GM21447 (cell line): ENCODE results near the gene TRMT13.
"Not testable (repeated sequence)": the region's sequence is repeated elsewhere in the genome, so short reads cannot be mapped to it uniquely, and the experiment has no call there.

Experiments used
- ATAC-seq: cut with Tn5 transposase; IDR thresholded peaks from one replicate; pipeline ENCODE4 v1.9.1; 2021; ENCODE audit not compliant: unreplicated experiment

TRMT13 gene

DNA sequence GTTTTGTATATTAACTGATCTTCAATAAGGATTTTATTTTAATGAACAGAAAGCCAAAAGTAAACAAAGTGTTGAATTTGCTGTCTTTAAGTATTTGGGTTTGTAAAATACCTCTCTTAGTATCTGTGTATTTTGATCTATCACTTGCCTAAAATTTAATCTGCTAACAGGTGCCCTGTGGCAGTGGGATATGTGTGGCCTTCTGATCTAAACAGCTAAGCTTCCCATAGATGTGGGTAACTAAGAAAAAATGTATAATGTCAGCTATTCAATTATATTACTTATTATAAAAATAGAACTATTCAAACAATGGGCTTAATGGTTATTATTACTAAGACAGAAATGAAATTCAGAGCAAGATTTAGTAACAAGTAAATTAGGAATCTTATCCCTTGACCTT, 29.9 kb downstream of the TRMT13 start:
- no peak for ATAC-seq

DNA sequence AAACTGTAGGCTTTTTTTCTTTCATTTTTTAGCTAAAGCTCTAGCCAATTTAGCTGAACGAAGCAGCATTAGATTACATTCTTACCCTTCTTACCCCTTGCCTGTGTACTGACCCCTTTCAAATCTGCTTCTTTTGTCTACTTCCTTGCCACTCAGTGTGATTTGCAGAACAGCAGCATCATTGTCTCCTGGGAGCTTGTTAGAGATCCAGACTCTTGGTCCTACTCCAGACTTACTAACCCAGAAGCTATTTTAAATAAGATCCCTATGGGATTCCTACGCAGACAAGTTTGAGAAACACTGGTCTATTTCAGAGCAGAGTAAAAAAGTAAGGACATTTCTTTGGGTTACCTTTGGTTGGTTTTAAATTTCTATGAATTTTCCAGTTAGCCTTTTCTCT, 31.3 kb downstream of the TRMT13 start:
- ATAC-seq = no peak

DNA sequence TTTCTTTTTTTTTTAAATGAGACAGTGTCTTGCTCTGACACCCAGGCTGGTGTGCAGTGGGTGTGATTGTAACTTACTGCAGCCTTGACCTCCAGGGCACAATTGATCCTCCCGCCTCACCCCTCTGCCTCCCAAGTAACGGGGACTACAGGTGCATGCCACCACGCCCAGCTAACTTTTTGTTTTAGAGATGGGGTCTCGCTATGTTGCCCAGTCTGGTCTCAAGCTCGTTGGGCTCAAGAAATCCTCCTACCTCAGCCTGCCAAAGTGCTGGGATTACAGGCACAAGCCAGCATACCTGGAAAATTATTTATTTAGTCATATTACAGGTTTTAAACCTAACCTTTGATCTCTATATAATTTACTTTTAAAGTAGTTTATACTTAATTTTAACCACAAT, 31.7 kb downstream of the TRMT13 start:
- ATAC-seq = no peak

DNA sequence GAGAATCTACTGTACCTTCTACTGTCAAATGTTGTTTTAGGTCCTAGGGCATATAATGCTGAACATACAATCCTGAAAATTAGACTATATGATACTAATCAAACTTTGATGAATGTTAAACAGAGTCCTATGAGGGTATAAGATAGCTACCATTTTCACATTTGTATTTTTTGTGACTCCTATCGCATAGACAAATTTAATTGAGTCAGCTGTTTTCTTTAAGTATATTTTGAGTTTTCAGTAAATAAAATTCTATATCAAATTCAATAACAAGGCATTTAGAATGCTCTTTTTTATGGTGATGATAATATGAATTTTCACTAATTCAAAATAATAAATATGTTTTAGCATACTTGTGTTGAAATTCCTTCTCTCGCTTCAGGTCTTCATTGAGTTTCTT, 35.1 kb downstream of the TRMT13 start:
- ATAC-seq = no peak

DNA sequence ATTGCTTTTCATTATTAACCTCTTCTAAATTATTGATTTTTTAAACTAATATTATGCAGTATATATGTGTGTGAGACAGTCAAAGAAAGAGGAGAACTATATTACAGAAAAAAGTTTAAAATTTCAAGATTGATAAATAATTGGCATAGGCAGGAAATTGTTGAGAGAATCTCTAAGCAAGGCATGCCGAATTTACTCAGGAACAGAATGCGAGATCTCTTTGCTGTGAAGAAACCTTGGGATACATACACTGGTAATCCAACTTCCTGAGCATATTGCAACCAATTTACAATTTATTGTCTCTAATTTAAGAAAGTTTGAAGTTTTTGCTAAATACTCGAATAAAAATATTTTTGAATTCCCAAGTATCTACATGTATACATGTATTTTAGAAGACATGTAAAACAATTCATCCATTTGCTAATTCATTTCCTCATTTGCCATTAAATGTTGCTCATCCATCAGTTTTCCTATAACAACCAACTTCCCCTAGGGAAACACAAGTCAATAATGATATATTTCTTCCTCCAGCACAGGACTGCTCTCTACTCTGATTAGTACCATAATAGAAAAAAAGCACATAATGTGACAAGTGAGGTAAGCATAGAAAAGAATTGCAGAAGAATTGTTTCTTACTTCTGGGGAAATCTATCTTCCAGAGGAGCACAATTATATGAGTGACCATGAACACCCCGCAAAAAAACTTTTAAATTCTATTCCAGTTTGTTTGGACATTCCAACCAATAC, 44.5 kb downstream of the TRMT13 start:
- ATAC-seq = no peak

DNA sequence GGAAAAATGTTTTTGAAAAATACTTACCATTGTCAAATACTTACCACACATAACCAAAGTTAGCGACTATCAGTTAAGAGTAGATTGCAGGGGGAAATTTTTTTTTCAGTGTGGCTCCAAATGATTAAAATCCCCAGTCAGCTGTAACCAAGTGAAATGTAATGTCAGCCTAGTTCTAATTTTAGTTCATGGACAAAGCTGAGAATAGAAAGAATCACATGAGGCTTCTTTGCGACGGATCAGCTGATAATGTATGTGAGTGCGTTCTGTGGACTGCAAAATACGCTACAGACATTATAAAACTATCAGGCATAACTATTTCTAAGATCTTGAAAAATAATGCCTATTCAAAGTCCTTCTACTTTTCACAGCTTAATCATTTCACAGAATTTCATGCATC, 45.1 kb downstream of the TRMT13 start, which contains the start of gene LRRC39:
Gene LRRC39 (minus strand): TSS at position 166 of the 400 bp plus-strand sequence. CDS start 9,740 bp downstream, outside the sequence.
- ATAC-seq = no peak

DNA sequence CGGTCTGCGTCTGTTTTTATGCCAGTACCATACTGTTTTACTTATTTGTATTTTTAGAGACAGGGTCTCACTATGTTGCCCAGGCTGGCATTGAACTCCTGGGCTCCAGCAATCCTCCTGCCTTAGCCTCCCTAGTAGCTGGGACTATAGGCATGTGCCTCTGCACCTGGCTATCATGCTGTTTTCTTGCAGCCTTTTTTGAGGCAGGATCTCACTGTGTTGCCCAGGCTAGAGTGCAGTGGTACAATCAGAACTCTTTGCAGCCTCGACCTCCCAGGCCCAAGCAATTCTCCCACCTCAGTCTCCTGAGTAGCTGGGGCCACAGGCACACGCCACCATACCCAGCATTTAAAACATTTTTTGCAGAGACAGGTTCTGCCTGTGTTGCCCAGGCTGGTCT, 50.4 kb downstream of the TRMT13 start:
- no peak for ATAC-seq

DNA sequence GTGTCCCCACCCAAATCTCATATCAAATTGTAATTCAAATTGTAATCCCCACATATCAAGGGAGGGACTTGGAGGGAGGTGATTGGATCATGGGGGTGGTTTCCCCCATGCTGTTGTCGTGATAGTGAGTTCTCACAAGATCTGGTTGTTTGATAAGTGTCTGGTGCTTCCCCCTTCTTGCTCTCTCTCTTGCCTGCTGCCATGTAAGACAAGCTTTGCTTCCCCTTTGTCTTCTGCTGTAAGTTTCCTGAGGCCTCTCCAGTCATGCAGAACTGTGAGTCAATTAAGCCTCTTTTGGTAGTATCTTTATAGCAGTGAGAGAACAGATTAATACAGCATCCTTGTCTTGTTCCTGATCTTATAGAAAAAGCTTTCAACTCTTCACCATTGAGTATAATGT, 51.6 kb downstream of the TRMT13 start:
- ATAC-seq = peak; percentile 88

DNA sequence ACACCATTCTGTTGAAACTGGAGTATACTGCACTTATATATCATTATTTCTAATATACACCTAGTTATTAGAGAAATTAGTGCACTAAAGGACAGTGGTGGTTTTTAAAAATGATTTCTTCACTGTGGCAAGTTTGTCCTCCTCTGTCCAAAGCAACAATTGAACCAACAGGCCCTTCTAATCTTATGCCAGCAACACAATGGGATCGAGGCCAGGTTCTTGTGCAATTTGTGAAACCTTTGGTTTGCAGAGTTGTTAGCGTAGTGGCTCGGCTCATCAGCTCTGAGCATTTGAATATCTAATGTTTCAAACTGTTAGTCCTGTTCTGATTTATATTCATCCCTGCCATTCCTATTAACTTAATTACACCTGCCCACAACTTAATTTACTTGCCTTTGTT, 54.9 kb downstream of the TRMT13 start:
- ATAC-seq = no peak

DNA sequence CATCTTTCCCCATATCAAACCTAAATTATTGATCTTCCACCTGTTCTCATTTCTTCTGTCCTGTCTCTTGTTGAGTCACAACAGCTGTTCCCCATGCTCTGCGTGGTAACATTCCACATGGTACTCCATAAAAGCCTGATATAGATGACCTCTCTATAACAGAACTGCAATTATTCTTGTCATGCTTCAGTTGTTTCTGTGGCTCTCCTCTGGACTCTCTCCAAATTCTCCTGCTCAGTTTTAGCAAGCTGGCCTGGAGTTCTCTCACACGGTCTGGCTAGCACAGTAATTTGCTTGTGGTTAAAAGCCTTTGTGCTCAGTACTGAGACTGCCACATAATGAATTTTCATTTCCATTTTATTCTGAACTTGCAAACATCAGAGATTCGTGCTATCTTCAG, 55.7 kb downstream of the TRMT13 start:
- ATAC-seq = no peak

DNA sequence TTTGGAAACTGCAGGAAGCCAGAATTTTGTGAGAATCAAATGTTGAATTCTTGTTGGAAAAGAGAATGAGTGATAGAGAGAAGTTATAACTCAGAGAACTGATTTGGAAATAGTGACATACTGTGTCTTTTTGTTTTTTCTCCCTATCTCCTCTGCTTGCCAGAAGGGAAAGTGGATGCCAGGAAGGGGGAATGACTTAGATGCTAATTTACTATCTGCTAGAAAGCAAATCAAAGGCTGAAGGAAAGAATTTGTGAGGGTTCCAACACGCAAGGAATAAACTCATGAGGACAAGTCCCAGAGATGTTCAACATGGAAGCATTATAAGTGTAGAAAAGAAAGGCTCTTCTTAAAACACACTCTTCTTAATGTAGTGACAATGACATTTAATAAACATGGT, 65.6 kb downstream of the TRMT13 start:
- no peak for ATAC-seq

DNA sequence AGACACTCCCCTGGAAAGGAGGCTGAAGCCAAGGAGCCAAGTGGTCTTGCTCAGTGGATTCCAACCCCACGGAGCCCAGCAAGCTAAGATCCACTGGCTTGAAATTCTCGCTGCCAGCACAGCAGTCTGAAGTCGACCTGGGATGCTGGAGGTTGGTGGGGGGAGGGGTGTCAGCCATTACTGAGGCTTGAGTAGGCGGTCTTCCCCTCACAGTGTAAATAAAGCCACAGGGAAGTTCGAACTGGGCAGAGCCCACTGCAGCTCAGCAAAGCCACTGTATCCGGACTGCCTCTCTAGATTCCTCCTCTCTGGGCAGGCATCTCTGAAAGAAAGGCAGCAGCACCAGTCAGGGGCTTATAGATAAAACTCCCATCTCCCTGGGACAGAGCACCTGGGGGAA, 67.1 kb downstream of the TRMT13 start:
- ATAC-seq = not testable (repeated sequence)
